NOMO-1 treated with DMSO at 0.1 percent for 48 hours (cell line): ENCODE measurements around the gene HS2ST1.

Experiments
- DNase-seq: peaks from one replicate; lab custom pipeline; 2025; ENCODE audit not compliant: unreplicated experiment; lab: John Stamatoyannopoulos, UW

The HS2ST1 gene

GRCh38 chr1:87104945-87105344, 190.5 kb downstream of the HS2ST1 start:
- DNase-seq, result no peak

DNA sequence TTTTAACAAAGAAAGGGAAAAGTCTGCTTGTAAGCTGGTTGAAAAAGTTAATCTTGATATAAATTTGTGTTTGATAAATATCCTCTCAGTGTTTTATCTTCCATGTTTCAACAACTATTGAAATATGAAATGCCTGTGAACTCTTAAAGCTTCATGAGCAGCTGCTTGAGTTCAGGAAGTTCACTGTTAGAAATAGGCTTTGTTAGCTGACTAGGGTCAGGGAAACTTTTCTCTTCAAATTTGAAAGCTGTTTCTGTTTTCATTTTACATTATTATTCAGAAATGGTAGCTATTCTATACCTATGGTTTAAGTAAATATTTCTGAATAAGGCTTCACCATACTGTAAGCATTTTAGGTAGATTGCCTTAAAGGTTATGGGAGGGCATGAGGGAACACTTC, 191.7 kb downstream of the HS2ST1 start:
- no peak for DNase-seq

- DNase-seq, result no peak
Observed at GRCh38 chr1:87106867-87107266, 192.4 kb downstream of the HS2ST1 start.

DNA sequence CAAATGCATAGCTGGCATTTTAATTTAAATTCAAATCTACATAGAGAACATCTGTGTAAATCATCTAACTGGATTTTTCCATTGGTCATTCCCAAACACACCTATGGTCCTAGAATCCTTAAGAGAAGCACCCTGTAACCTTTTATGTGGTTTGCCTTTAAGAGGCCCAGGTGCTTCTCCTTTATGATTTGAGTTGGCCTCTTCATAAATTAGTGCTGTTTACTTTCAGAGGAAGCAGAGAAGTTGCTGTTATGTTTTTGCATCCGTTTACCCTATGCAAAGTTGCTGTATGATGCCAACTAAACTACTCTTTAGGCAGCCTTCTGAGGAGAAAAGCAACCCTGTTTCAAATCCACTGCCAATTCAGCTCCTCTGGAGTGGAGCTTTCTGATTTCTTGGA, 193.8 kb downstream of the HS2ST1 start:
- no peak for DNase-seq

- DNase-seq, result no peak
Observed at GRCh38 chr1:87108814-87109411, 194.5 kb downstream of the HS2ST1 start.

GRCh38 chr1:87111659-87112371, 197.4 kb downstream of the HS2ST1 start:
- DNase-seq, result no peak

GRCh38 chr1:87113313-87113712, 198.9 kb downstream of the HS2ST1 start:
- no peak for DNase-seq

DNA sequence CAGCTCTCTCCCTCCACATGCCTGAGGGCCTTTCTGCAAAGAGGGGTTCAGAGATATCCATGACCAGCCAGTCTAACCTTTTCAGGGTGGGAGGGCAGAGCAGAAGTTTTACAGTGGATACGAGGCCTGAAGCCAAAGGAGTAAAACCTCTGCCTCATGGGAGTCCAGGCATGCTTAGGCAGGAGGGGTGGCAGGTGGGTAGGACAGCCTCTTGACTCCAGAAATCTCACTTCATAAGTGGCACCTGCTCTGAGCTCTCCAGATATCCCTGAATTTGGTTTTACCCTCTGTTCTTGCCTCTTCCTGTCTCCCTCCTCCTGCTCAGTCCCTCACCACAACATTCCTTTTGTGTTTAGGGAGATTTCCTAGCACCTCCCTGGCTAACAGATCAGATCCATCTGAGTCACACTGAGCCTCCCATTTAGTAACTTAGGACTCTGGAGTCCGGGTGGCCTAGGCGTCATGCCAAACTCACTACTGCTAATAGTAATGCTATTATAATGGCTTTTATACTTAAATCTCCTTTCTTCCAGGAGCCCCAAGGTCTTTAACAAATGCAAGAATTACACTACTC, 201.0 kb downstream of the HS2ST1 start:
- no peak for DNase-seq

DNA sequence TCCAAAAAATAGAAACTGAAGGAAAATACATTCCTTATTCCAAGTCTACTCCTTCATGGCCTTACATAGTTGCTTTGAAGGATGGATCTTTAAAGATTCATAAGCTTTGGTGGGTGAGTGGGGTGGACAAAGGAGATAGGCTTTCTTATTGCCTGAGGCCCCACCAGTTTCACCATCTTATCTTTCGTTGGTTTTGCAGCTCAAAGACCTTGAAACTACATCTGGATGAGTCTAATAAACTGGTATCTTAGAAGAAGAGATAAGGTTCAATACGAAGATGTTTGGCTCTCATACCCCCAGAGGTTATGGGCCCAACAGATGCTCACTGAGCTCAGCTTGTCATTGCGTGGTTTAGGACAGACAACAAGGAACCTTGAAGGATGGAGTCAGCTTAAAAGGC, 201.5 kb downstream of the HS2ST1 start:
- DNase-seq, result no peak

DNA sequence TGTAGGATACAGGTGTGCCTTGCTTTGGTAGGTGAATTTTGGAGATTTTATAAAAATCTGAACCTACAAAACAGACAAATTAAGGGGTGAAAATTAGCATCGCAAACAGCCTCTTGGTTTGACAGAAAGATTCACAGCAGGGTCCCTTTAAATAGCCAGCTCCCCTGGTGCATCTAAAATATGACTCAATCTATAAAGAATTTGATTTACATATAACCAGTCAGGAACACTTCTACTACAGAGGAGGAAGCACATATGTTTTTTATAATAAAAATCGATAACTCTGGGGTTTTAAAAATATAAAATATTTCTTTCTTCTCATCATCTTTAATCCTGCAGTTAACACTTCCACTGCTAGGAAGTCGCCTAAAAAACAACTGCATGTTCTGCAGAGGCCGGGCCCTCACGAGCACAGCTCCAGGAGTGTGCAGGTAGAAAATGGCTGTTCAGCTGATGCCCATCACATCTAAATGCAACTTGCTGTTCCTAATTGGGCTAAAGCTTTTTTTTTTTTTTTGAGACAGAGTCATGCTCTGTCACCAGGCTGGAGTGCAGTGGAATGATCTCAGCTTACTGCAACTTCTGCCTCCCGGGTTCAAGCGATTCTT, 203.4 kb downstream of the HS2ST1 start:
- no peak for DNase-seq

GRCh38 chr1:87119541-87120140, 205.2 kb downstream of the HS2ST1 start:
- no peak for DNase-seq

DNA sequence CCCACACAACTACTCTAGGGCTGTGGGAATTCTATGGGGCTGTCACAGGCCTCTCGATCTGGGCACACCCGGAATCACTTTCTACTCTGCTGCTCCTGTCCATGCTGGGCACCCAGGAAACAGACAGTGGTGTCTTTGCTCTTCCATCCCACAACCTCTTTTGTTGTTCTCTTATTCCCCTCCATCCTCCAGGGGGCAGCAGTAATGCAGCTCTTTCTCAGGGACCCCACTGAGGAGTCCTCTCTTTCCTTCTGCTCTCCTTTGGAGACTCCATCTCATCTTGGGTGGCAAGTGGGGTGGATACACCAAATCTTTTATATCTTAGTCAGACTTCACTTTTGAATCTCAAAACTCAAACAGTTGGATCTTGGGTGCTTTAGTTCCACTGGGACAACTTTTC, 206.3 kb downstream of the HS2ST1 start:
- DNase-seq, result no peak

DNA sequence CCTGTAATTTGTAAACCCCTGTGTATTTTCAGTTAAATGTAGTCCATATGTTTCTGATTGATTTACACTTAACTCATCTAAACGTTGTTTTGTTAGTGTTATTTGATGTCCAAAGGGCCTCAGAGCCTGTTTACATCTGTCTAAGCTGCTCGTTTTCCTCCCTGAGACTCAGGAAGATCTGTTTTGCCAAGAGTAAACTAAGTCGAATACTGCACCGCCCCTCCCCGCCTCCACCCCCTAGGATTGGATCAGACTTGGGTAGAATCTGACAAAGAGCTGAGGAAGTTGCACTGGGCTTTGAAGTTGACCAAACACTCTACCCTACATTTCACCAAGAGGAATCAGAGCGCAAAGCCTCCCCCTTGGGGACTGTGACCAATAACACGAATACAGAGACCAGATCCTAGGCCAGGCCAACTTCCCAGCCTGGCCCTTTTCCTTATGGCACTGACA, 207.3 kb downstream of the HS2ST1 start:
- no peak for DNase-seq

GRCh38 chr1:87122243-87122642, 207.8 kb downstream of the HS2ST1 start:
- no peak for DNase-seq

DNA sequence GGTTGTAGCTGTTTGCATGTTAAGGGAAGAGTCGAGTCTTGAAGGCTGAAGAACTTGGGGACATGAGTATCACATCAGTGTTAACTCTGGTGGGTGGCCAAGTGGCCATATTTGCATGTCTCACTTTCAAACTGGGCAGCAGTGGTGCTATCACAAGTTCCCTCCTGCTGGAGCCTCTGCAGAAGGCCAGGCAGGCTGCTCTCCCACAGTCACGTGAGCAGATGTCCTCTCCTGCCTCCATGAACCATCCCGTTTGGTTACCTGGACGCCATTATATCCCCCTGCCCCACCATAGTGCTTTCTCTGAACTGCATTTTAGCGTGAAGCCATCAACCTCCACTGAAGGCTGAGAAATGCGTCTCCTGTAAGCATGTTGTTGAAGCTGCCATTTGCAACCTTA, 209.2 kb downstream of the HS2ST1 start:
- DNase-seq, result no peak

DNA sequence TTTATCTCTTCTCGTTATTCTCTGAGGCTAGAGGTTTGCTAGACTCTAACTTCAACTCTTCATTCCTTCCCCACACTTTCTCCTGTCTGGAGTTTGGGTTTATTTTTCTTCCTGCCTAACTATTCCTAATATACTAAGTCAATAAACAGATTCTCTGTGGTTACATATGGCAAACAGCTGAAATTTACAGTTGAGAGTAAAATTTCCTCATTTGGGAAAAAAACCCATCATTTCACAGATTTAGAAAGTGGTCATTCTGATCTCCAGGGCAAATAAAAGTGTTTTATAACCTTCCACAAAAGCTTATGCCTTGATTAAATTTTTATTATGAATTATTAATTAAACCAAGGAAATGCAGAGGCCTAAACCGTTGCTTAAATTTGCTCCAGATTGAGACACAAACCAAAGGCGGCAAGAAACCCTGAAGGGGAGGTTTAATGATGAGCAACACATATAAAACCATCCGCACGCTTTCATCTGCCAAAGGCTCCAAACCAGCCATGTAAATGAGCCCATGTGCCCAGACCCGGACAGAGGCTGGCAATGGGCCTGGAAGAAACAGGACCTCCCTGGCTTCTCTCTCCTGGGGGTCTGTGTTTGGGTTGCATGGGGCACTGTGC, 212.6 kb downstream of the HS2ST1 start:
- DNase-seq, result no peak

DNA sequence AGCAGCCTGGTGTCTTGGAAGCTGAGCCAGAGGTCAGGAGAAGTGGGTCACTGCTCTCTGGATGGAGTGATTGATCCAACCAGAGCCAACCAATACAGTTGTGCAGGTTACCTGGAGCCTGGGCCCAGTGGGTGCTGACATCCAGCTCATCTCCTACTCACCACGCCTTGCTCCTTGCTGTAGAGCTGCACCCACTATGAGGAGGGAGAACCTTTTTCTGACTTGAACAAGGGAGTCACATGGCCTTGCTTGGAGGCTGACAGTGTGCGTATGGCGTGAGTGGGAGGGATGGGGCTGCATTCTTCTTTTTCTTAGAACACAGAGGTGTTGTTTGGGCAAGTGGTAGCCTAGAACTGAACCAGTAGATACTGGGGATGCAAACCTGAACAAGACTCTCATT, 213.1 kb downstream of the HS2ST1 start:
- DNase-seq, result no peak

GRCh38 chr1:87129038-87129437, 214.6 kb downstream of the HS2ST1 start:
- DNase-seq, result no peak

- DNase-seq, result no peak
Observed at GRCh38 chr1:87129606-87130005, 215.2 kb downstream of the HS2ST1 start.

DNA sequence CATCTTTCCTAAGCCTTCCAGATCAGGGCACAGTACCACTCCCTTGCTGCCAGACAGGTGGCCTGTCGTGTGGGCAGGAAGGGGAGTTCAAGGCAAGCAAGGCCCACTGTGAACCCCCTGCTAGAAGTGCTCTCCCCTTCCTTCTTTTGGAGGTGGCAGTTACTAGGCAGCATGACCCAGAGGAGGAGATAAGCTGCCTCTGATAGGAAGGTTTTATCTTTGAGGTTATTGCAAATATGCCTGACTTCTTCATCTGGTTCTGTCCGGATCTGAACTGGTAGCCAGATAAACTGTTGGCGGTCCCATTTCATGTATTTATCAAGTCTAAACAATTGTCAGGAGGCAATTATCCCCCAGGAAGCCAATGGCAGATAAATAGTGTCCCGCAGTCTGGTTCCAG, 216.0 kb downstream of the HS2ST1 start:
- no peak for DNase-seq

DNA sequence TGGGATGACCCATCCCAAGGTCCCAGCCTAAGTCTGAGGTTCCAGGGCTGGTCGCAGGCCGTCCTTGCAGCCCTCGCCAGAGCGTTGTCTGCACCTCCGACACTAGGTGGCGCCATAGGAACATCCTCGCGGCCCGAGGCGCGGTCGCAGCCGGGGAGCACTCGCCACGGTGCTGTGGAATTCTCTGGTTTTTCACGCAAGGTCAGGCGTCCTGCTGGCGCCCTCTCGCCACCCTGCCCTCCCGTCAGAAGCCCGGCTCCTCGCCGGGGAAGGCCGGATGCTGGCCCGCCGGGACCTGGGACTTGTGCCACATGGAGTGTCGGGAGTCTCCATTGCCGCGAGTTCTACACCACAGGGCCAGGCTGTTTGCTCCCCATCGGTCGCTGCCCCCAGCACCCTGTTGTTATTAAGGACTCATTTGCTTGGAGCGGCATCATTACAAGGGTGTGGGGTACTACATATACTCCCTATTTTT, 217.4 kb downstream of the HS2ST1 start:
- DNase-seq, result peak; percentile 62
